ENCODE measurements around the gene PPP1R7. TPM values are rescaled to one million over a fixed set of nuclear protein-coding genes. Genes with fewer than 3 reads are reported as not detected.

The PPP1R7 gene
- total RNA-seq, 1 donor from 2014 or later = 55.5 TPM

- no peak overlapping the region for H3K4me3 Mint-ChIP-seq (ENCODE audit: unreplicated experiment)
- no peak for DNase-seq (ENCODE audit: extremely low spot score, unreplicated experiment)
These were observed 29.6 kb downstream of the PPP1R7 start for GRCh38 chr2:241179899-241180298.

GRCh38 chr2:241180495-241180894 lies 30.2 kb downstream of the PPP1R7 start:
- TF ChIP-seq CTCF (IDR thresholded peaks at IDR 0.05) = no peak
- no peaks in the 10 kb centered on the region for H3K27me3 Mint-ChIP-seq (ENCODE audit: unreplicated experiment)
- no peak for DNase-seq (ENCODE audit: extremely low spot score, unreplicated experiment)
- H3K4me1 Mint-ChIP-seq (ENCODE audit: unreplicated experiment) = no peaks in the 10 kb centered on the region
- no peak overlapping the region for H3K4me3 Mint-ChIP-seq (ENCODE audit: unreplicated experiment)
- H3K9me3 Mint-ChIP-seq (ENCODE audit: unreplicated experiment) = no peaks in the 10 kb centered on the region
- no peak overlapping the region for H3K27ac Mint-ChIP-seq (ENCODE audit: unreplicated experiment)
- H3K36me3 Mint-ChIP-seq (ENCODE audit: unreplicated experiment) = peaks cover 22% of the 10 kb centered on the region

More at GRCh38 chr2:241179899-241180298, 29.6 kb downstream of the PPP1R7 start:
- TF ChIP-seq CTCF (IDR thresholded peaks at IDR 0.05) = no peak
- no peak overlapping the region for H3K27ac Mint-ChIP-seq (ENCODE audit: unreplicated experiment)
- peaks cover 22% of the 10 kb centered on the region for H3K36me3 Mint-ChIP-seq (ENCODE audit: unreplicated experiment)
- H3K4me1 Mint-ChIP-seq (ENCODE audit: unreplicated experiment) = no peaks in the 10 kb centered on the region
- H3K27me3 Mint-ChIP-seq (ENCODE audit: unreplicated experiment) = no peaks in the 10 kb centered on the region
- no peaks in the 10 kb centered on the region for H3K9me3 Mint-ChIP-seq (ENCODE audit: unreplicated experiment)

- Mint-ChIP-seq H3K4me1 (ENCODE audit: unreplicated experiment) (no peaks in the 10 kb centered on the region), H3K27me3 (ENCODE audit: unreplicated experiment) (no peaks in the 10 kb centered on the region), H3K9me3 (ENCODE audit: unreplicated experiment) (no peaks in the 10 kb centered on the region), H3K36me3 (ENCODE audit: unreplicated experiment) (peaks cover 22% of the 10 kb centered on the region), H3K27ac (ENCODE audit: unreplicated experiment) (no peak overlapping the region), H3K4me3 (ENCODE audit: unreplicated experiment) (no peak overlapping the region)
- TF ChIP-seq CTCF (IDR thresholded peaks at IDR 0.05) = no peak
- DNase-seq (ENCODE audit: extremely low spot score, unreplicated experiment) = no peak
These were observed 31.9 kb downstream of the PPP1R7 start for GRCh38 chr2:241182126-241182525.

GRCh38 chr2:241182531-241183133 lies 32.4 kb downstream of the PPP1R7 start:
- Mint-ChIP-seq H3K4me3 (ENCODE audit: unreplicated experiment) (no peak overlapping the region), H3K36me3 (ENCODE audit: unreplicated experiment) (peaks cover 17% of the 10 kb centered on the region), H3K27me3 (ENCODE audit: unreplicated experiment) (no peaks in the 10 kb centered on the region), H3K27ac (ENCODE audit: unreplicated experiment) (no peak overlapping the region), H3K4me1 (ENCODE audit: unreplicated experiment) (peaks cover 1% of the 10 kb centered on the region), H3K9me3 (ENCODE audit: unreplicated experiment) (no peaks in the 10 kb centered on the region)
- DNase-seq (ENCODE audit: extremely low spot score, unreplicated experiment) = no peak
- no peak for TF ChIP-seq CTCF (IDR thresholded peaks at IDR 0.05)

- H3K27ac Mint-ChIP-seq (ENCODE audit: unreplicated experiment) = no peak overlapping the region
- H3K36me3 Mint-ChIP-seq (ENCODE audit: unreplicated experiment) = peaks cover 17% of the 10 kb centered on the region
- DNase-seq (ENCODE audit: extremely low spot score, unreplicated experiment) = no peak
- no peaks in the 10 kb centered on the region for H3K27me3 Mint-ChIP-seq (ENCODE audit: unreplicated experiment)
- H3K4me1 Mint-ChIP-seq (ENCODE audit: unreplicated experiment) = peaks cover 1% of the 10 kb centered on the region
- no peak for TF ChIP-seq CTCF (IDR thresholded peaks at IDR 0.05)
- H3K9me3 Mint-ChIP-seq (ENCODE audit: unreplicated experiment) = no peaks in the 10 kb centered on the region
- no peak overlapping the region for H3K4me3 Mint-ChIP-seq (ENCODE audit: unreplicated experiment)
These were observed 33.0 kb downstream of the PPP1R7 start for GRCh38 chr2:241183221-241183620.

Data from osteocyte (in vitro differentiated cells).